C4-2B (cell line): ENCODE measurements around the gene FOCAD.

Experiments used
- ZFX ChIP-seq: fragments of 450-650 bp; IDR thresholded peaks from 2 replicates; pipeline ENCODE4 v1.6.1; 2017
- TF ChIP-seq, protein P1 (sequence below): fragments of 450-650 bp; conservative IDR thresholded peaks from 2 replicates; pipeline ENCODE4 v1.5.1; 2017; ENCODE audit warnings: mild to moderate bottlenecking

DNA sequence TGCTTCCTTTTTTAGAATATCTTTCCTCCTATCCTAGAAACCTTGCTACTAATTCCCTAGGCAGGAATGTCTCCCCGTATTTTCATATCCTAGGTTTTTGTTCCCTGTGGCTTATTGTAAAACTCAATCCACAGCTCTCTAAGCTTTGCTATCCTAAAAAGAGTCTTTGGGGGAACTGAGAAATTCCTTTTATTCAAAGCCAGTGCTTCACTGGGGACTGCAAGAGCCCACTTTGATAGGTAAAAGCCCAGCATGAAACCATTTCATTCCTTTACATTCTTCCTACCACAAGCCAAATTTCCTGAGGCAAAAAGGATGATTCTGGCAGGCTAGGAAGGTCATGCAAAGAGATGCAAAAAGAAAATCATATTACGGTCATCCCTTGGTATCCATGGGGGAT lies 353.2 kb downstream of the FOCAD start:
- TF ChIP-seq, protein P1, sequence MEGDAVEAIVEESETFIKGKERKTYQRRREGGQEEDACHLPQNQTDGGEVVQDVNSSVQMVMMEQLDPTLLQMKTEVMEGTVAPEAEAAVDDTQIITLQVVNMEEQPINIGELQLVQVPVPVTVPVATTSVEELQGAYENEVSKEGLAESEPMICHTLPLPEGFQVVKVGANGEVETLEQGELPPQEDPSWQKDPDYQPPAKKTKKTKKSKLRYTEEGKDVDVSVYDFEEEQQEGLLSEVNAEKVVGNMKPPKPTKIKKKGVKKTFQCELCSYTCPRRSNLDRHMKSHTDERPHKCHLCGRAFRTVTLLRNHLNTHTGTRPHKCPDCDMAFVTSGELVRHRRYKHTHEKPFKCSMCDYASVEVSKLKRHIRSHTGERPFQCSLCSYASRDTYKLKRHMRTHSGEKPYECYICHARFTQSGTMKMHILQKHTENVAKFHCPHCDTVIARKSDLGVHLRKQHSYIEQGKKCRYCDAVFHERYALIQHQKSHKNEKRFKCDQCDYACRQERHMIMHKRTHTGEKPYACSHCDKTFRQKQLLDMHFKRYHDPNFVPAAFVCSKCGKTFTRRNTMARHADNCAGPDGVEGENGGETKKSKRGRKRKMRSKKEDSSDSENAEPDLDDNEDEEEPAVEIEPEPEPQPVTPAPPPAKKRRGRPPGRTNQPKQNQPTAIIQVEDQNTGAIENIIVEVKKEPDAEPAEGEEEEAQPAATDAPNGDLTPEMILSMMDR = no peak
- no peak for TF ChIP-seq ZFX
